OCI-LY3 (cell line): ENCODE measurements around the gene NMT1.

Experiments
- H2AFZ ChIP-seq: fragments of 200-600, 300-600 bp; shearing (Covaris generic); 2 replicates; pipeline ENCODE4 v1.6.0; 2014; ENCODE audit warnings: antibody characterized with exemption, low read depth, low read length
- H3K27ac ChIP-seq: fragments of 200-600, 300-600 bp; sonication (generic); 2 replicates; pipeline ENCODE4 v1.5.1; 2014; ENCODE audit warnings: mild to moderate bottlenecking, low read length, moderate library complexity, mixed read lengths
- H3K27me3 ChIP-seq: fragments of 200-600, 300-600 bp; sonication (generic); 2 replicates; pipeline ENCODE4 v1.6.1; 2014; ENCODE audit warnings: low read depth, low read length, mixed read lengths
- H3K36me3 ChIP-seq: fragments of 200-600, 300-600 bp; sonication (generic); replicated peaks from 2 replicates; pipeline ENCODE3; 2014; ENCODE audit warnings: low read depth, low read length, mixed read lengths
- H3K4me1 ChIP-seq: fragments of 300-600, 200-600 bp; sonication (generic); 2 replicates; pipeline ENCODE4 v1.6.1; 2014; ENCODE audit warnings: low read length, mixed read lengths
- H3K4me2 ChIP-seq: fragments of 200-600, 300-600 bp; sonication (generic); 2 replicates; pipeline ENCODE4 v1.6.1; 2014; ENCODE audit warnings: low read length, mixed read lengths
- H3K4me3 ChIP-seq: fragments of 300-600, 200-600 bp; sonication (generic); 2 replicates; pipeline ENCODE4 v1.5.1; 2014; ENCODE audit warnings: antibody characterized with exemption, mild to moderate bottlenecking, low read length, moderate library complexity
- H3K79me2 ChIP-seq: fragments of 300-600, 200-600 bp; shearing (Covaris generic); 2 replicates; pipeline ENCODE4 v1.6.1; 2014; ENCODE audit warnings: mild to moderate bottlenecking, low read length, mixed read lengths
- H3K9ac ChIP-seq: fragments of 300-600, 200-600 bp; shearing (Covaris generic); 2 replicates; pipeline ENCODE4 v1.6.0; 2014; ENCODE audit warnings: mild to moderate bottlenecking, low read length, moderate library complexity
- H3K9me3 ChIP-seq: fragments of 200-600, 300-600 bp; shearing (Covaris generic); 2 replicates; pipeline ENCODE4 v1.6.1; 2014; ENCODE audit warnings: low read length, mixed read lengths; ENCODE audit not compliant: insufficient read depth
- H4K20me1 ChIP-seq: fragments of 200-600, 300-600 bp; sonication (generic); 2 replicates; pipeline ENCODE4 v1.6.1; 2016; ENCODE audit warnings: low read length, mixed read lengths; ENCODE audit not compliant: insufficient read depth
- CTCF ChIP-seq: fragments of 200-600, 300-600 bp; sonication (generic); IDR thresholded peaks from 2 replicates; pipeline ENCODE4 v1.5.1; 2014; ENCODE audit warnings: antibody characterized with exemption, low read length, low read depth
- EZH2phosphoT487 ChIP-seq: fragments of 200-600 bp; shearing (Covaris generic); IDR thresholded peaks from 2 replicates; pipeline ENCODE4 v1.6.1; 2018; ENCODE audit warnings: antibody characterized with exemption, mixed run types, low read depth

The NMT1 gene

GRCh38 chr17:45114117-45114932, 53.2 kb downstream of the NMT1 start:
- Histone ChIP-seq H3K27ac (no peak overlapping the region), H3K9ac (no peak overlapping the region)

GRCh38 chr17:45115015-45115625, 54.0 kb downstream of the NMT1 start:
- Histone ChIP-seq H3K27ac (no peak overlapping the region), H3K4me3 (no peak overlapping the region), H3K9ac (no peak overlapping the region)

More at GRCh38 chr17:45114117-45114932, 53.2 kb downstream of the NMT1 start:
- TF ChIP-seq CTCF (no peak), EZH2phosphoT487 (no peak)
- no peak overlapping the region for H3K4me3 ChIP-seq
- no peaks in the 10 kb centered on the region for H3K27me3 ChIP-seq
- H2AFZ ChIP-seq, result no peak overlapping the region
- H3K36me3 ChIP-seq, result no peaks in the 10 kb centered on the region
- H4K20me1 ChIP-seq, result no peaks in the 10 kb centered on the region
- H3K79me2 ChIP-seq, result no peaks in the 10 kb centered on the region
- H3K9me3 ChIP-seq, result no peaks in the 10 kb centered on the region
- peaks cover 7% of the 10 kb centered on the region; the same call in 1 of the 2 replicates for H3K4me1 ChIP-seq
- no peak overlapping the region for H3K4me2 ChIP-seq

GRCh38 chr17:45115871-45116270, 54.8 kb downstream of the NMT1 start:
- Histone ChIP-seq H2AFZ (no peak overlapping the region), H3K9me3 (no peaks in the 10 kb centered on the region), H4K20me1 (no peaks in the 10 kb centered on the region), H3K4me2 (no peak overlapping the region), H3K27me3 (no peaks in the 10 kb centered on the region), H3K27ac (no peak overlapping the region), H3K36me3 (no peaks in the 10 kb centered on the region), H3K9ac (no peak overlapping the region), H3K79me2 (no peaks in the 10 kb centered on the region), H3K4me1 (peaks cover 7% of the 10 kb centered on the region; the same call in 1 of the 2 replicates), H3K4me3 (no peak overlapping the region)
- TF ChIP-seq EZH2phosphoT487, result no peak
- no peak for TF ChIP-seq CTCF

More at GRCh38 chr17:45115015-45115625, 54.0 kb downstream of the NMT1 start:
- H3K4me1 ChIP-seq, result peaks cover 7% of the 10 kb centered on the region; the same call in 1 of the 2 replicates
- no peaks in the 10 kb centered on the region for H3K79me2 ChIP-seq
- no peaks in the 10 kb centered on the region for H4K20me1 ChIP-seq
- no peaks in the 10 kb centered on the region for H3K36me3 ChIP-seq
- no peak overlapping the region for H2AFZ ChIP-seq
- TF ChIP-seq EZH2phosphoT487 (no peak), CTCF (no peak)
- H3K27me3 ChIP-seq, result no peaks in the 10 kb centered on the region
- no peaks in the 10 kb centered on the region for H3K9me3 ChIP-seq
- H3K4me2 ChIP-seq, result no peak overlapping the region

GRCh38 chr17:45116434-45117016, 55.4 kb downstream of the NMT1 start:
- Histone ChIP-seq H3K36me3 (no peaks in the 10 kb centered on the region), H3K4me3 (no peak overlapping the region), H3K27me3 (no peaks in the 10 kb centered on the region), H2AFZ (no peak overlapping the region), H3K4me2 (no peak overlapping the region), H4K20me1 (no peaks in the 10 kb centered on the region), H3K79me2 (no peaks in the 10 kb centered on the region), H3K9me3 (no peaks in the 10 kb centered on the region), H3K27ac (no peak overlapping the region), H3K4me1 (peaks cover 7% of the 10 kb centered on the region; the same call in 1 of the 2 replicates), H3K9ac (no peak overlapping the region)
- TF ChIP-seq CTCF, result no peak
- TF ChIP-seq EZH2phosphoT487, result no peak
